Activated T-helper 1 cell treated with Interleukin-2 at 50 U/mL for 16 hours (primary cell): ENCODE data around the gene PVALB.

Source experiments
- DNase-seq: peaks from one replicate; pipeline ENCODE4 v3.0.0-alpha.2; 2020; ENCODE audit warnings: low read depth

Gene PVALB

GRCh38 chr22:36846271-36846670 lies 29.4 kb upstream of the PVALB start:
- no peak for DNase-seq

- DNase-seq: no peak
Measured at GRCh38 chr22:36840106-36840505, 23.3 kb upstream of the PVALB start.

GRCh38 chr22:36839356-36840073 lies 22.7 kb upstream of the PVALB start:
- no peak for DNase-seq

- no peak for DNase-seq
Measured at GRCh38 chr22:36838119-36839030, 21.5 kb upstream of the PVALB start.

- DNase-seq: no peak
Measured at GRCh38 chr22:36835903-36836302, 19.1 kb upstream of the PVALB start.

GRCh38 chr22:36833073-36833472 lies 16.2 kb upstream of the PVALB start:
- no peak for DNase-seq

- DNase-seq: no peak
Measured at GRCh38 chr22:36831717-36832116, 14.9 kb upstream of the PVALB start.

GRCh38 chr22:36831206-36831605 lies 14.4 kb upstream of the PVALB start:
- DNase-seq: no peak

- no peak for DNase-seq
Measured at GRCh38 chr22:36830601-36831000, 13.8 kb upstream of the PVALB start.

- no peak for DNase-seq
Measured at GRCh38 chr22:36829370-36830002, 12.7 kb upstream of the PVALB start.

- DNase-seq: no peak
Measured at GRCh38 chr22:36828815-36829214, 12.0 kb upstream of the PVALB start.

- no peak for DNase-seq
Measured at GRCh38 chr22:36826262-36826661, 9.4 kb upstream of the PVALB start.

- no peak for DNase-seq
Measured at GRCh38 chr22:36824655-36825054, 7.8 kb upstream of the PVALB start.

- no peak for DNase-seq
Measured at GRCh38 chr22:36823186-36823839, 6.5 kb upstream of the PVALB start.

GRCh38 chr22:36822581-36822980 lies 5.7 kb upstream of the PVALB start:
- DNase-seq: no peak

- DNase-seq: no peak
Measured at GRCh38 chr22:36819112-36819511, 2.3 kb upstream of the PVALB start.

GRCh38 chr22:36818010-36818642 lies 1.3 kb upstream of the PVALB start:
- no peak for DNase-seq

GRCh38 chr22:36817525-36817848 lies 652 bp upstream of the PVALB start:
- no peak for DNase-seq

- DNase-seq: no peak
Measured at GRCh38 chr22:36816339-36816635, 548 bp downstream of the PVALB start.

GRCh38 chr22:36815558-36816338 lies 1.1 kb downstream of the PVALB start:
- no peak for DNase-seq

GRCh38 chr22:36814801-36815200 lies 2.0 kb downstream of the PVALB start:
- DNase-seq: no peak
